ENCODE data around the gene FAT4.

FAT4 gene

GRCh38 chr4:125314676-125315575 lies at the start of gene FAT4:
TSS of gene FAT4 (plus strand) at chr4:125314955. CDS start at chr4:125316412, 1,457 bp downstream.
- TF ChIP-seq CTCF (IDR thresholded peaks at IDR 0.05; ENCODE audit: low read depth, low read length): no peak
- peak; percentile 98 to 100 for DNase-seq (ENCODE audit: low read depth in 2 of 2)
- peak within 1 kb of the TSS; percentile 87 to 99 for H3K4me3 ChIP-seq (replicated peaks in 1 of 2; ENCODE audit: low read depth in 2 of 2, low read length in 2 of 2)

GRCh38 chr4:125265846-125266245 lies 48.9 kb upstream of the FAT4 start:
- H3K4me3 ChIP-seq (replicated peaks in 1 of 2; ENCODE audit: low read depth in 2 of 2, low read length in 2 of 2): no peak overlapping the region
- no peak for TF ChIP-seq CTCF (IDR thresholded peaks at IDR 0.05; ENCODE audit: low read depth, low read length)
- no peak for DNase-seq (ENCODE audit: low read depth in 2 of 2)

GRCh38 chr4:125266901-125267604 lies 47.7 kb upstream of the FAT4 start:
- H3K4me3 ChIP-seq (replicated peaks in 1 of 2; ENCODE audit: low read depth in 2 of 2, low read length in 2 of 2): peak overlapping the region in 1 of 2 donors; percentile 25
- TF ChIP-seq CTCF (IDR thresholded peaks at IDR 0.05; ENCODE audit: low read depth, low read length): no peak
- DNase-seq (ENCODE audit: low read depth in 2 of 2): peak; percentile 74 to 93

- peak in 1 of 2 donors; percentile 39 for DNase-seq (ENCODE audit: low read depth in 2 of 2)
- H3K4me3 ChIP-seq (replicated peaks in 1 of 2; ENCODE audit: low read depth in 2 of 2, low read length in 2 of 2): no peak overlapping the region
- TF ChIP-seq CTCF (IDR thresholded peaks at IDR 0.05; ENCODE audit: low read depth, low read length): no peak
Observed at GRCh38 chr4:125267630-125268029, 47.1 kb upstream of the FAT4 start.

GRCh38 chr4:125268068-125268755 lies 46.5 kb upstream of the FAT4 start:
- DNase-seq (ENCODE audit: low read depth in 2 of 2): no peak
- H3K4me3 ChIP-seq (replicated peaks in 1 of 2; ENCODE audit: low read depth in 2 of 2, low read length in 2 of 2): no peak overlapping the region
- TF ChIP-seq CTCF (IDR thresholded peaks at IDR 0.05; ENCODE audit: low read depth, low read length): no peak

GRCh38 chr4:125276811-125277210 lies 37.9 kb upstream of the FAT4 start:
- DNase-seq (ENCODE audit: low read depth in 2 of 2): no peak
- TF ChIP-seq CTCF (IDR thresholded peaks at IDR 0.05; ENCODE audit: low read depth, low read length): no peak

More at GRCh38 chr4:125276811-125277210, 37.9 kb upstream of the FAT4 start:
- no peak overlapping the region for H3K4me3 ChIP-seq (replicated peaks in 1 of 2; ENCODE audit: low read depth in 2 of 2, low read length in 2 of 2)
